Astrocyte (in vitro differentiated cells and primary cell): ENCODE data around the gene ZNF823. TPM values are rescaled to one million over a fixed set of nuclear protein-coding genes. Genes with fewer than 3 reads are reported as not detected.

Source experiments
- DNase-seq: peaks from one replicate; pipeline ENCODE4 v3.0.0-alpha.2; 2010; ENCODE audit warnings: low read depth
- FAIRE-seq: peaks from 2 replicates; lab custom pipeline; 2011; peaks lifted over from hg19 to GRCh38; lab: Jason Lieb, UNC
- H2AFZ ChIP-seq: 2 replicates; pipeline ENCODE4 v1.6.0; 2012; ENCODE audit warnings: low read depth, low read length, inconsistent platforms
- H3K27ac ChIP-seq: 2 replicates; pipeline ENCODE4 v1.5.1; 2011; ENCODE audit warnings: low read depth, low read length, inconsistent platforms
- H3K27me3 ChIP-seq: 2 replicates; pipeline ENCODE4 v1.6.0; 2011; ENCODE audit warnings: low read length, inconsistent platforms; ENCODE audit not compliant: insufficient read depth
- H3K36me3 ChIP-seq: 2 replicates; pipeline ENCODE4 v1.5.1; 2011; ENCODE audit warnings: low read length, inconsistent platforms; ENCODE audit not compliant: insufficient read depth
- H3K4me1 ChIP-seq: 2 replicates; pipeline ENCODE4 v1.5.1; 2011; ENCODE audit warnings: low read length, inconsistent platforms; ENCODE audit not compliant: insufficient read depth
- H3K4me2 ChIP-seq: 2 replicates; pipeline ENCODE4 v1.6.0; 2012; ENCODE audit warnings: low read length, inconsistent platforms
- H3K4me3 ChIP-seq: 2 replicates; pipeline ENCODE4 v1.5.1; 2011; ENCODE audit warnings: low read depth, mild to moderate bottlenecking, low read length, inconsistent platforms; ENCODE audit not compliant: insufficient read depth
- H3K79me2 ChIP-seq: 2 replicates; pipeline ENCODE4 v1.6.0; 2012; ENCODE audit warnings: mild to moderate bottlenecking, low read length, inconsistent platforms; ENCODE audit not compliant: insufficient read depth
- H3K9ac ChIP-seq: 2 replicates; pipeline ENCODE4 v1.6.0; 2012; ENCODE audit warnings: mild to moderate bottlenecking, low read length, inconsistent platforms
- H3K9me3 ChIP-seq: 2 replicates; pipeline ENCODE4 v1.5.1; 2012; ENCODE audit warnings: low read depth, mild to moderate bottlenecking, low read length, inconsistent platforms; ENCODE audit not compliant: insufficient read depth
- H4K20me1 ChIP-seq: 2 replicates; pipeline ENCODE4 v1.6.0; 2012; ENCODE audit warnings: low read length, inconsistent platforms; ENCODE audit not compliant: insufficient read depth
- H3K27ac Mint-ChIP-seq: one replicate; pipeline ENCODE4 v1.8.0; 2021; ENCODE audit warnings: mild to moderate bottlenecking, mixed read lengths; ENCODE audit not compliant: unreplicated experiment
- H3K27me3 Mint-ChIP-seq: one replicate; pipeline ENCODE4 v1.8.0; 2021; ENCODE audit warnings: low read depth, mixed read lengths; ENCODE audit not compliant: unreplicated experiment
- H3K36me3 Mint-ChIP-seq: one replicate; pipeline ENCODE4 v1.8.0; 2021; ENCODE audit warnings: low read depth, mixed read lengths; ENCODE audit not compliant: unreplicated experiment
- H3K4me1 Mint-ChIP-seq: one replicate; pipeline ENCODE4 v1.8.0; 2021; ENCODE audit warnings: low read depth, mixed read lengths; ENCODE audit not compliant: unreplicated experiment
- H3K4me3 Mint-ChIP-seq: one replicate; pipeline ENCODE4 v1.8.0; 2021; ENCODE audit warnings: mild to moderate bottlenecking, moderate library complexity, mixed read lengths; ENCODE audit not compliant: unreplicated experiment
- H3K9me3 Mint-ChIP-seq: one replicate; pipeline ENCODE4 v1.8.0; 2021; ENCODE audit warnings: mild to moderate bottlenecking, mixed read lengths; ENCODE audit not compliant: unreplicated experiment
- CTCF ChIP-seq: IDR thresholded peaks from 2 replicates; pipeline ENCODE4 v1.5.1; 2011; ENCODE audit warnings: low read depth, mild to moderate bottlenecking, inconsistent platforms, low read length, moderate library complexity; ENCODE audit not compliant: insufficient read depth
- EZH2 ChIP-seq: IDR thresholded peaks from 2 replicates; pipeline ENCODE4 v1.6.1; 2012; ENCODE audit warnings: mild to moderate bottlenecking, low read length, inconsistent platforms; ENCODE audit not compliant: insufficient read depth
- total RNA-seq: library from RNA; stranded (reverse); gene quantifications from 2 replicates; pipeline ENCODE4 v1.2.1, GENCODE V29; 2021

Gene ZNF823
- total RNA-seq, 1 donor from 2014 or later: 5.4 TPM

- no peak overlapping the region for H2AFZ ChIP-seq
- H3K4me2 ChIP-seq: no peak overlapping the region
- no peak overlapping the region for H3K4me3 Mint-ChIP-seq
- TF ChIP-seq EZH2 (no peak), CTCF (no peak)
- H4K20me1 ChIP-seq: no peaks in the 10 kb centered on the region
- peaks cover 34% of the 10 kb centered on the region for H3K9me3 ChIP-seq
- no peak overlapping the region for H3K27ac Mint-ChIP-seq
- no peaks in the 10 kb centered on the region for H3K4me1 Mint-ChIP-seq
- H3K27me3 ChIP-seq: no peaks in the 10 kb centered on the region
- no peak overlapping the region for H3K27ac ChIP-seq
- no peaks in the 10 kb centered on the region for H3K27me3 Mint-ChIP-seq
- no peaks in the 10 kb centered on the region for H3K36me3 Mint-ChIP-seq
- H3K36me3 ChIP-seq: no peaks in the 10 kb centered on the region
- H3K9ac ChIP-seq: no peak overlapping the region
- no peaks in the 10 kb centered on the region for H3K4me1 ChIP-seq
- FAIRE-seq (no peak), DNase-seq (no peak)
- no peak overlapping the region for H3K4me3 ChIP-seq
- peaks cover 22% of the 10 kb centered on the region for H3K9me3 Mint-ChIP-seq
- no peaks in the 10 kb centered on the region for H3K79me2 ChIP-seq
Observed at GRCh38 chr19:11685676-11686650, 52.8 kb downstream of the ZNF823 start.

GRCh38 chr19:11684987-11685675, 53.6 kb downstream of the ZNF823 start:
- Histone ChIP-seq H3K27ac (no peak overlapping the region), H3K9me3 (peaks cover 34% of the 10 kb centered on the region), H3K4me3 (no peak overlapping the region), H4K20me1 (no peaks in the 10 kb centered on the region), H3K27me3 (no peaks in the 10 kb centered on the region), H3K4me2 (no peak overlapping the region), H3K36me3 (no peaks in the 10 kb centered on the region), H2AFZ (no peak overlapping the region), H3K9ac (no peak overlapping the region), H3K4me1 (no peaks in the 10 kb centered on the region), H3K79me2 (no peaks in the 10 kb centered on the region)
- FAIRE-seq (no peak), DNase-seq (no peak)
- Mint-ChIP-seq H3K4me3 (no peak overlapping the region), H3K4me1 (no peaks in the 10 kb centered on the region), H3K27ac (no peak overlapping the region), H3K27me3 (no peaks in the 10 kb centered on the region), H3K9me3 (peaks cover 30% of the 10 kb centered on the region), H3K36me3 (peaks cover under 1% of the 10 kb centered on the region)
- TF ChIP-seq EZH2 (no peak), CTCF (no peak)
